ENCODE data around the gene KRTAP4-7.
"Not testable (repeated sequence)": the region's sequence is repeated elsewhere in the genome, so short reads cannot be mapped to it uniquely, and the experiment has no call there.

The KRTAP4-7 gene

GRCh38 chr17:41073676-41074075 lies 10.3 kb upstream of the KRTAP4-7 start:
- H3K27ac ChIP-seq: no peak overlapping the region
- TF ChIP-seq CTCF (IDR thresholded peaks at IDR 0.05) (no peak), ZFX (IDR thresholded peaks at IDR 0.05; ENCODE audit: borderline replicate concordance) (no peak)

GRCh38 chr17:41076788-41077187 lies 7.2 kb upstream of the KRTAP4-7 start:
- TF ChIP-seq ZFX (IDR thresholded peaks at IDR 0.05; ENCODE audit: borderline replicate concordance): no peak
- TF ChIP-seq CTCF (IDR thresholded peaks at IDR 0.05): no peak
- no peak overlapping the region for H3K27ac ChIP-seq

- no peak overlapping the region for H3K27ac ChIP-seq
- TF ChIP-seq CTCF (IDR thresholded peaks at IDR 0.05): no peak
- no peak for TF ChIP-seq ZFX (IDR thresholded peaks at IDR 0.05; ENCODE audit: borderline replicate concordance)
Measured at GRCh38 chr17:41082626-41083025, 1.3 kb upstream of the KRTAP4-7 start.

GRCh38 chr17:41083427-41083826 lies 523 bp upstream of the KRTAP4-7 start:
- not testable (repeated sequence) for H3K27ac ChIP-seq

- not testable (repeated sequence) for H3K27ac ChIP-seq
Measured at GRCh38 chr17:41088760-41089352, 4.9 kb downstream of the KRTAP4-7 start.

- H3K27ac ChIP-seq: no peak overlapping the region
- no peak for TF ChIP-seq CTCF (IDR thresholded peaks at IDR 0.05)
- no peak for TF ChIP-seq ZFX (IDR thresholded peaks at IDR 0.05; ENCODE audit: borderline replicate concordance)
Measured at GRCh38 chr17:41096055-41096454, 12.1 kb downstream of the KRTAP4-7 start.

- no peak within 1 kb of the TSS for H3K27ac ChIP-seq
- no peak for TF ChIP-seq ZFX (IDR thresholded peaks at IDR 0.05; ENCODE audit: borderline replicate concordance)
- TF ChIP-seq CTCF (IDR thresholded peaks at IDR 0.05): no peak
Measured at GRCh38 chr17:41098042-41098441, 14.1 kb downstream of the KRTAP4-7 start, which contains the start of gene KRTAP4-8. KRTAP4-8 (minus strand) TSS chr17:41098142; CDS start chr17:41098084, 58 bp downstream.

GRCh38 chr17:41098481-41098880 lies 14.5 kb downstream of the KRTAP4-7 start:
- H3K27ac ChIP-seq: no peak overlapping the region
- TF ChIP-seq ZFX (IDR thresholded peaks at IDR 0.05; ENCODE audit: borderline replicate concordance) (no peak), CTCF (IDR thresholded peaks at IDR 0.05) (no peak)

- not testable (repeated sequence) for H3K27ac ChIP-seq
Measured at GRCh38 chr17:41099682-41100480, 15.9 kb downstream of the KRTAP4-7 start.

Measured in 22Rv1 (cell line).